K562 (cell line): ENCODE measurements around the gene CYP24A1. TPM values are rescaled to one million over a fixed set of nuclear protein-coding genes. Genes with fewer than 3 reads are reported as not detected.

ENCODE experiments used
- ATAC-seq: fragments of 200-7000 bp; cut with Tn5 transposase; 3 replicates; pipeline ENCODE4 v1.9.1; 2020; ENCODE audit warnings: moderate library complexity
- BruUV-seq: library from RNA; stranded (reverse); fragments of 400-500 nt; replicated peaks from 2 replicates; lab custom pipeline; 2021; lab: Mats Ljungman, UMichigan
- CTCF ChIA-PET: fragments of 300-600 bp; formaldehyde crosslinking; extraction: SDS; loops from one replicate; lab custom pipeline; 2021; ENCODE audit warnings: low intra/inter-chr PET ratio; lab: Yijun Ruan, JAX
- POLR2A ChIA-PET: fragments of 300-600, 350-650 bp; sonication (Branson Sonifier 250); formaldehyde crosslinking; extraction: SDS; loops from one replicate; lab custom pipeline; 2021; ENCODE audit warnings: antibody characterized with exemption, inconsistent platforms; lab: Yijun Ruan, JAX
- DNase-seq, 4 experiments: peaks; one replicate each; pipeline versions ENCODE4 v3.0.0 to v3.0.0-alpha.2; 2011 to 2018; ENCODE audit warnings: low spot score in 3 of 4, mixed read lengths in 3 of 4; ENCODE audit errors: extremely low read depth in 1 of 4
- FAIRE-seq: peaks from 2 replicates; lab custom pipeline; 2011; peaks lifted over from hg19 to GRCh38; lab: Jason Lieb, UNC
- H2AFZ ChIP-seq: 2 replicates; pipeline ENCODE4 v1.6.0; 2011; ENCODE audit warnings: low read depth, low read length, control low read depth, inconsistent platforms
- H3K27ac ChIP-seq: fragments of 200-600 bp; 3 replicates; pipeline ENCODE4 v1.8.0; 2011; ENCODE audit warnings: low read depth, mild to moderate bottlenecking, control low read depth, inconsistent platforms, low read length, moderate library complexity, mixed read lengths; ENCODE audit errors: extremely low read depth
- H3K27me3 ChIP-seq, 2 experiments: fragments of 300-600 bp in 1 of 2; 2 replicates in 1 of 2; 3 replicates in 1 of 2; pipeline versions ENCODE4 v1.6.0 to v1.8.0; 2011; ENCODE audit warnings: inconsistent platforms in 2 of 2, low read length in 2 of 2, mild to moderate bottlenecking in 1 of 2, mixed read lengths in 1 of 2, moderate library complexity in 1 of 2; ENCODE audit not compliant: control insufficient read depth in 2 of 2, insufficient read depth in 2 of 2
- H3K36me3 ChIP-seq: fragments of 300-600 bp; 3 replicates; pipeline ENCODE4 v1.8.0; 2011; ENCODE audit warnings: mild to moderate bottlenecking, low read length, inconsistent platforms; ENCODE audit not compliant: control insufficient read depth, insufficient read depth
- H3K4me1 ChIP-seq, 2 experiments: fragments of 200-600 bp in 1 of 2; replicated peaks in 1 of 2; 2 replicates in 1 of 2; 3 replicates in 1 of 2; pipeline versions ENCODE4 v1.5.1 to v1.8.0; 2011; ENCODE audit warnings: inconsistent platforms in 2 of 2, low read length in 2 of 2, mild to moderate bottlenecking in 1 of 2, mixed read lengths in 1 of 2, moderate library complexity in 1 of 2; ENCODE audit not compliant: control insufficient read depth in 2 of 2, insufficient read depth in 2 of 2
- H3K4me2 ChIP-seq: 2 replicates; pipeline ENCODE4 v1.6.1; 2011; ENCODE audit warnings: low read length, control low read depth, inconsistent platforms, mixed read lengths; ENCODE audit not compliant: insufficient read depth
- H3K4me3 ChIP-seq: fragments of 200-600 bp; sonication (generic), shearing (Covaris generic); 2 replicates; pipeline ENCODE4 v1.5.1; 2016; ENCODE audit warnings: control low read depth, inconsistent platforms
- H3K79me2 ChIP-seq: fragments of 200-600 bp; 3 replicates; pipeline ENCODE4 v1.8.0; 2011; ENCODE audit warnings: low read length, inconsistent platforms; ENCODE audit not compliant: control insufficient read depth, insufficient read depth
- H3K9ac ChIP-seq, 2 experiments: 2 replicates each; pipeline versions ENCODE4 v1.6.0 to v1.6.1; 2011; ENCODE audit warnings: low read depth in 2 of 2, low read length in 2 of 2, control low read depth in 1 of 2, inconsistent platforms in 1 of 2, mild to moderate bottlenecking in 1 of 2, mixed read lengths in 1 of 2; ENCODE audit not compliant: insufficient read depth in 1 of 2
- H3K9me1 ChIP-seq: one replicate; pipeline ENCODE4 v1.6.0; 2011; ENCODE audit warnings: inconsistent platforms, mild to moderate bottlenecking, low read length, moderate library complexity; ENCODE audit not compliant: control insufficient read depth, insufficient read depth
- H3K9me3 ChIP-seq: replicated peaks from 2 replicates; pipeline ENCODE4 v1.5.1; 2011; ENCODE audit warnings: low read depth, low read length, inconsistent platforms; ENCODE audit not compliant: control insufficient read depth, insufficient read depth
- H4K20me1 ChIP-seq: replicated peaks from 2 replicates; pipeline ENCODE4 v1.6.1; 2011; ENCODE audit warnings: low read length, inconsistent platforms, mixed read lengths; ENCODE audit not compliant: control insufficient read depth, insufficient read depth
- AFF1 ChIP-seq, 2 experiments: fragments of 450-650 bp; IDR thresholded peaks; 2 replicates each; pipeline ENCODE4 v1.6.1; 2018; ENCODE audit warnings: mild to moderate bottlenecking in 2 of 2, low read depth in 1 of 2; ENCODE audit not compliant: partially characterized antibody in 2 of 2
- GABPB2 ChIP-seq: fragments of 250-450 bp; sonication (Bioruptor Pico); conservative IDR thresholded peaks from 2 replicates; pipeline ENCODE4 v1.5.1; 2021; ENCODE audit warnings: mild to moderate bottlenecking
- GTF2A2 ChIP-seq: IDR thresholded peaks from 2 replicates; pipeline ENCODE4 v1.6.1; 2016; ENCODE audit warnings: mild to moderate bottlenecking, missing genetic modification characterization, missing compliant biosample characterization
- MBD1 ChIP-seq: fragments of 250-450 bp; sonication (Bioruptor Pico); IDR thresholded peaks from 2 replicates; pipeline ENCODE4 v1.8.0; 2022; ENCODE audit warnings: inconsistent platforms
- SAFB ChIP-seq: fragments of 200-400 bp; formaldehyde crosslinking; IDR thresholded peaks from 2 replicates; pipeline ENCODE4 v1.6.1; 2017; ENCODE audit warnings: low read depth, low read length, borderline replicate concordance
- ZBTB11 ChIP-seq, 3 experiments: fragments of 200-800 bp in 1 of 3; fragments of 250-450 bp in 1 of 3; fragments of 450-650 bp in 1 of 3; sonication (Bioruptor Pico) in 1 of 3; sonication (Bioruptor generic) in 1 of 3; formaldehyde crosslinking in 1 of 3; IDR thresholded peaks; 2 replicates each; pipeline versions ENCODE4 v1.6.1 to v1.8.0; 2016 to 2022; ENCODE audit warnings: mild to moderate bottlenecking in 2 of 3, missing genetic modification characterization in 2 of 3, missing compliant biosample characterization in 1 of 3, moderate library complexity in 1 of 3
- WGBS: fragments of 100-300 bp; shearing (Covaris generic); methylation state at CpG from one replicate; pipeline ENCODE4 v1.1.6; 2016; ENCODE audit warnings: low coverage, mixed read lengths; ENCODE audit not compliant: insufficient coverage; ENCODE audit errors: missing lambda C conversion rate; 5-methylcytosine and 5-hydroxymethylcytosine counted together
- in situ Hi-C: fragments of 300-500 bp; cut with MboI; formaldehyde crosslinking; loops from 4 replicates; pipeline ENCODE4 v1.15.0; 2018; ENCODE audit warnings: inconsistent platforms, mixed read lengths
- intact Hi-C: fragments of 100-400 bp; cut with micrococcal nuclease; formaldehyde crosslinking; loops from 2 replicates; pipeline ENCODE4 v1.14.2; 2022
- polyA plus RNA-seq, 8 experiments: library from polyadenylated mRNA; depleted of rRNA in 4 of 8; stranded (reverse) in 5 of 8; unstranded in 3 of 8; fragments of >200 nt; fragmentation: Nextera tagmentation in 2 of 8; fragmentation: Illumina TruSeq in 1 of 8; extraction: Ambion mirVana in 2 of 8; extraction: Trizol in 1 of 8; gene quantifications; 2 replicates each; pipeline versions ENCODE4 v1.2.1 to v1.2.3, GENCODE V29; 2011 to 2014; ENCODE audit warnings: inconsistent platforms in 1 of 8, missing spikeins in 1 of 8
- total RNA-seq, 7 experiments: library from RNA; depleted of rRNA in 6 of 7; stranded (reverse); fragments of >200 nt in 6 of 7; fragmentation: Illumina TruSeq in 2 of 7; extraction: Trizol in 2 of 7; gene quantifications; 2 replicates each; pipeline versions ENCODE4 v1.2.1 to v1.2.3, GENCODE V29; 2011 to 2021; ENCODE audit warnings: low replicate concordance in 1 of 7

CYP24A1 gene
- total and polyA plus RNA-seq, 9 of the 15 experiments (the other 6 are each of a cell fraction or from before 2014, with no cell fraction given): 0.04 TPM; not detected in 8

DNA sequence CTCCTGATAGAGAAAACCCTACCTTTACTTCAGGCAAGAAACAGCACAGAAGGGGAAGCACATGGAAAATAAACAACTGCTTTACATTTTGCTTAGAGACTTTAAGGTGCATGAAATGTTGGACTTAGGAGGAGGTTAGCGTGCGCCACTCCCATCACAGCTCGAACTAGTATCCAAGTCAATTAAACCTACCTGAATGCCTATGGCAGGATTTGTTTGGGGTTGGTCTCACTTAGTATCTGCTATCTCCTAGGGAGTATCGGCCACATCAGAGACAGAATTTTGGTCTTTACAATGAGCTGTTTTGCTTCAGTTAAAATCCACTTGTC, 12.0 kb downstream of the CYP24A1 start:
- WGBS: 0% methylated on average over 4 of the region's 4 CpGs
- Histone ChIP-seq H3K27ac (no peak overlapping the region), H4K20me1 (no peaks in the 10 kb centered on the region), H3K79me2 (no peaks in the 10 kb centered on the region), H3K9ac (no peak overlapping the region), H3K36me3 (no peaks in the 10 kb centered on the region), H2AFZ (no peak overlapping the region), H3K4me3 (no peak overlapping the region), H3K9me1 (no peaks in the 10 kb centered on the region), H3K9me3 (no peaks in the 10 kb centered on the region), H3K27me3 (peaks cover 23 to 33% of the 10 kb centered on the region in 2 experiments; a peak in 4 of 5 replicates), H3K4me1 (no peaks in the 10 kb centered on the region), H3K4me2 (no peak overlapping the region)
- POLR2A ChIA-PET: no interaction called here
- ATAC-seq (no peak), FAIRE-seq (no peak), DNase-seq (no peak)
- TF ChIP-seq MBD1 (CRISPR knock-in tag): no peak
- no peak for TF ChIP-seq GABPB2 (CRISPR knock-in tag)
- no peak for TF ChIP-seq SAFB
- peak in 1 of 3 experiments; percentile 67; a peak in 2 of 6 replicates for TF ChIP-seq ZBTB11 (CRISPR knock-in tag; IDR thresholded peaks at IDR 0.05)
- no peak for TF ChIP-seq AFF1 (IDR thresholded peaks at IDR 0.05; ENCODE audit: low read depth in 1 of 2, partially characterized antibody in 2 of 2)
- TF ChIP-seq GTF2A2: no peak
- in situ Hi-C loops (no loop called here), intact Hi-C loops (no loop called here)
- no TSS peak for BruUV-seq
- CTCF ChIA-PET: no interaction called here
